IPS DF 4.7 (cell line): ENCODE measurements around the gene STON2.

ENCODE experiments used
- DNase-seq: peaks from one replicate; pipeline ENCODE4 v3.0.0-alpha.2; 2013; ENCODE audit warnings: low spot score; ENCODE audit errors: extremely low read depth

Gene STON2

DNA sequence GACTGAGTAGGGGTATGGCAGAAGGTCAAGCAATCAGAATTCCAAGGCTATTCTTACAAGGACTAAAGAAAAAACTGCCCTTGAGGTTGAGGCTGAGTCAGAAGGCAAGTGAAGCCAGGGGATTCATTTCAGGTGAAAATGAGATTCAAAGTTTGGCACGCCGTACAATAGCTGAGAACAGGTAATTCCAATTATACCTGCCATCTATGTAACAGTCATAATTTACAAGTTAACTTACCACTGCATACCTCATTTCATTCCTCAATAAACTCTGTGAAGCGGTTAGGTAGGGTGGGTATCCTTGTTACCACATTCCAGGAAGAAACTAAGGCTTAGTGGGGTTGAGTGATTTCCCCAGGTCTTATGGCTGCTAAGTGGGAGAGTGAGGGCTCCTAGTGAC is 64.1 kb downstream of the STON2 start:
- DNase-seq: no peak

DNA sequence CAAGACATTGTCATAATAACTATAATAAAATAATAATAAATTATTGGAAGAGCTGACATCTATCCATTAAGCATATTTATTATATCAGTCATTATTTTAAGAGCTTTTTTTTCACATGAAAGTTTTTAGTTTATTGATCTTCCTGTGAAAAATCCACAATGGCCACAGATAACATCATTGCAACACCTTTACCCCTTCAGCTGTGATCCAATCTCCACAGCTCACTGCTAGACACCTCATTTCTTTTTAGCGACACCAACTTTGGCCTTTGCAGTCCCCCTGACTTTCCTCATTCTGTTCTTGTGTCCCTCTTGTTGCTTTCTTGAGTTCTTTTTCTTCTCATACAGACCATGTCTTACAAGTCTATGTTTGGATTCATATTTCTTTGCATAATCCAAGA is 67.4 kb downstream of the STON2 start:
- no peak for DNase-seq

DNA sequence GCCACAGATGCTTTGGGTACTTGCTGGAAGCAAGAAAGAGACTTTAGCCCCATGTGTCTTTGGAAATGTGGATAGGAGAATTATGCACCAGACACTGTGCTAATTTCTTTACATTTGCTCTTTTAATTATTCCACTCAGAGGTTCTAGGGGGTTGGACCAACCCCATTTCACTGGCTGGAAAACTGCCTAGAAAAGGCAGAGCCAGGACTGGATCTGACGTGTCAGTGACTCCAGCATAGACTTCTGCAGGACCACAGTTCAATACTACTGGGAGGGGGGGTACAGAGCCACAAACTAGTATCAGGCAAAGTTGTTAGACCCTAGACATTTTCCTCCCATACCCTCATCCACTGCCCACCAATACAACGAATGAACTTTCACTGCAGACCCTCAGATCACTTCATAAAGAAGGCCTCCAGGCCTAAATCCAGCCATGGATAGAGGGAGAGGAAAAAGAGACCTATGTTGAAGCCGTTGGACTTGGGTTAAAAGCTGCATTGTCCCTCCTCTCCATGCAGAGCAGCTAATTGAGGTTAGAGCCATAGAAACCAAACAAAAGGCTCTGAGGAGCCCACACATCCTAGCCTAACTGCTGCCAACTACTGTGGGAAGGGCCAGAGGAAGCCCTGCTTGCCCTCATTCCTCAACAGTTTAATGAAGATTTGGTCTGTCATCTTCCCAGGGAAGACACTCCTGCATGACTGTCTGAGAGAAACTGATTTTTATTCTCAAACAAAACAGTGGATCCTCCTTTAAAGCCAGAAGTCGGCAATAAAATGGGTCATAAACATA is 68.7 kb downstream of the STON2 start:
- no peak for DNase-seq

DNA sequence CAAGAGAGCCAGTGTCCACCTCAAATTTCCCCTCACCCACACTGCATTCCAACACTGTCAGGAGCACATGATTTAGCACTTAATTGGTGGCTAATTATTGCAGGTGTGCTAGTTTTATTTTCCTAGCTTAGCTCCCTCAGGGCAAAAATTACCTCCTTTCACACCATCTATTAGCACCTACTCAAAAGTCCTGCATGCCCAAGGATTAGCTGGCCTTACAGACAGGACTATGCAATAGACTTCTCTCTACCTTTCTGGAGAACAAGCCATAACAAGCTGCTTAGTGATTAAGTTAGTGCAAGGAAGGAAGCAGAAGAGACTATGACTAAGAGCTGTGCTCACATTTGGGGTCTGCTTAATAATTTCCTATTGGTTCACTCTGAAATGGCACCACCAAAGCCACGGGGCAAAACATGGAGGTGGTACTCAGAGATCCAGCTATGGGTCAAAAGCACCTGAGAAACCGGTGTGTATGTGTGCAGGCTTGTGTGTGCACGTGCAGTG is 69.5 kb downstream of the STON2 start:
- DNase-seq: no peak

- DNase-seq: no peak
Observed at GRCh38 chr14:81329640-81330381, 70.3 kb downstream of the STON2 start.

- no peak for DNase-seq
Observed at GRCh38 chr14:81326451-81326850, 73.7 kb downstream of the STON2 start.

- DNase-seq: no peak
Observed at GRCh38 chr14:81324011-81324410, 76.1 kb downstream of the STON2 start.

GRCh38 chr14:81323093-81323492 is 77.0 kb downstream of the STON2 start:
- no peak for DNase-seq

GRCh38 chr14:81319946-81320345 is 80.2 kb downstream of the STON2 start:
- no peak for DNase-seq

- no peak for DNase-seq
Observed at GRCh38 chr14:81319314-81319713, 80.8 kb downstream of the STON2 start.

DNA sequence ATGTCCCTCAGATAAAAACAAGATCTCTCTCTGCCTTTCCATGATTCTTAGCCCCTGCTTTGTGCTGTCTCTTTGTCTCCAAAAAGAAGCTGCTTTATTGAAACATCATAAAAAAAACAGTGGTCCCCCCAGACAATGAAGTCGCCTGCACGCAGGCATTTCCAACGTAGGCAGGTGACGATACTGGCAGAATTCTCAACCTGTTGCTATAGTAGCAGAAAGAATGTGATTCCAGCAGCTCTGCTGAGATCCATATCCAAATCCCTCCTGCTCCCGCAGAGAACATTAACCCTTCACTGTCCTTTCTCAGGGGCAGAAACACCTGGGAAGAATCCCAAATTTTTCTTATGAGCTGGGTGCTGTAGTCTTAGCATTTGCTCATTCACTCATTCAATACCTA is 84.8 kb downstream of the STON2 start:
- DNase-seq: peak; percentile 68

GRCh38 chr14:81314443-81315175 is 85.5 kb downstream of the STON2 start:
- DNase-seq: no peak

DNA sequence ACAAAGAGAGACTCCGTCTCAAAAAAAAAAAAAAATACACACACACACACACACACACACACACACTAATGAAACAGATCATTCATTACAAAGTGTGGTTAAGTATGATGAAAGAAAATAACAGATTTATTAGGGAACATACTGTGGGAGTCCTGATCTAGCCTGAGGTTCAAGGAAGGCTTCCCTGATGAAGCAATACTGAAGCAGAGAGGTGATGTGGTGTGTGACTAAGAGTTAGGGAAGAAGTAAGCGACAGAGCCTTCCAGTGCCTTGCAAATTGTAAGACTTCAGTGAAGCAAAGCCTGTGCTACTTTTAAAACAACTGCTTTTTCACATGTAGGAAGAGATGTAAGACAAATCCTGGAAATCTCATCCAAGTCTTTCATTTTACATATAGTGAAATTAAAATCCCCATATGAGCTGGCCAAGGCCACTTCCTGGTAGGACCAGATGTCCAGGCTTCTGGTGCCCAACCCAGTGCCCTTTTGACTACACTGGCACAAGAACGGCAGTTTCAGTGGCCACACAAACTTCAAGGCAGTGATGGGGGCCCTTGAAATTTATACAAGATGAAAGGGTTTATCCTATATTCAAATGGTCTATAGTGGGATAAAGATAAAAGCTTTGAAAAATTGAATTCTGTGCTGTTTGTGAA is 86.2 kb downstream of the STON2 start:
- DNase-seq: no peak

DNA sequence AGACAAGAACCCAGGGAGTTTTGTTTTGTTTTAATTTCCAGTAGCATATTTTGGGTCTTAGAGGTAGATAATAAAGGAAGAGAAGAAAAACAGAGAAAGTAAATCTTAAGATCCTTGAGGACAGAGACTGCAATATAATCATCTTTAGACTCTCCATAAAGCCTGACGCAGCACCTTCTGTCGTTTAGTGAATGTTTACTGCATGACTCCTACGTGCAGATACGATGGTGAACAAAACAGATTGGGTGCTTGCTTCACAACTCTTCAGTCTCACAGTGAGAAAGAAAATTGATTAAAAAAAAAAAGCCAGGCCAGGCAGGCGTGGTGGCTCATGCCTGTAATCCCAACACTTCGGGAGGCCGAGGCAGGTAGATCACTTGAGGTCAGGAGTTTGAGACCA is 86.9 kb downstream of the STON2 start:
- no peak for DNase-seq

DNA sequence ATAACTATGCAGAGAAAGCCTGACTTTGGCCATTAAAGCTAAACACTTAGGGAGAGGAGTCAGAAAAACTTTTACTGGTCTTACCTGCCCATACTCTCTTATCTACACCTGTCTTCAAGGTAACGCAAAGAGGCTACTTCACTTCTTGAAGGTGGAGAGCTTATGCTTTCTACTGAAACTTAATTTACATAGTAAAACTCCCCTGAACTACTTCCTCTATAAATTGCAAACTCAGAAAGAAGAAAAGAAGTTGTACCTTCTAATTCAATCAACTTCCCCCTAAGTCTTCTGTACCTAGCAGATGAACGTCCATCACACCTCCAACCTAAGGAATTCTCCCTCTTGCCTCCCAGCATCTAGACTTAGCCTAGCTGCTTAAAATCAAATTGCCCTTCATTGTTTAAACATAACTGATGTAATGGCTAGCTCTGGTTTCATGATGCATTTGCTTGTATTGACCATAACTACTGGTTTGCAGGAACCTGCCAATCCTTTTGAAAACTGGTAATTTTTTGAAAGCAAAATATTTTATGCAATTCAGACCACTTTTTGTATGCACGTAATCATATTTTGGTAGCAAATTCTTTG is 87.7 kb downstream of the STON2 start:
- no peak for DNase-seq

DNA sequence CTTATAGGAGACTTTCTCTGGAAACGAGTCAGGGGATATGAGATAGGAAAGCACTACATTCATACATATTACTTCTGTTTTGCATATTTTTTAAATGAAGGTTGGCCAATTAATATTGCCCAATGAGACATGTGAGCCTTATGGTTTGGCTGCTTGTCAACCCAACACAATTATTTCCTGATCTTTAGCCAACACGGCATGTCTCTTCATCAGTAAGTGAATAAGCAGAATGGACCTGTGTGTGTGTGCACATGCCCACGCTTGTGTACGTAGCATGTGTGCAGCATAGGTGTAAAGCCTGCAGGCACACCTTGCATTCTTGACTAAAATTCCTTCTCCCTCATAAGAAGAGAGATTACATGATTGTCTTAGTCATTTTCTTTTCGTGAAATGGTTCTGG is 88.3 kb downstream of the STON2 start:
- no peak for DNase-seq

GRCh38 chr14:81311141-81311540 is 89.0 kb downstream of the STON2 start:
- no peak for DNase-seq

DNA sequence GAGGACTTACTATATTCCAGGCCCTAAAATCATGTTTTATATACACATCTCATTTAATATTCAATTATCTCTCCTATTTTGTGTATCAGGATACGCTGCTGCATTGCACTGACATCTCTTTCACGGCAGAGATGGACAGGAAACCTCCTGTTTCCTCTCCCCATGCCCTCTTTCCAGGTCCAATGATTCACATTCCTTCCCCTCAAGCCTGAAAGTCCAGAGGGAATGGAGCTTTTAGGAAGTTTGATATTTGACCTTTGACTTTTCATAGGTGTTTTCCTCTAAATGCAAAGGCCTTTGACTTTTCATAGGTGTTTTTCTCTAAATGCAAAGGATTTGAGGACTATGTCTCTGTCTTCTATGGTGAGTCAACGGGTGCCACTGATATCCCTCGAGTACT is 89.5 kb downstream of the STON2 start:
- no peak for DNase-seq

GRCh38 chr14:81309511-81309910 is 90.6 kb downstream of the STON2 start:
- no peak for DNase-seq

GRCh38 chr14:81305743-81306142 is 94.4 kb downstream of the STON2 start:
- no peak for DNase-seq

- DNase-seq: no peak
Observed at GRCh38 chr14:81305065-81305464, 95.1 kb downstream of the STON2 start.
